Measurements from ENCODE around the gene DOCK7. TPM values are rescaled to one million over a fixed set of nuclear protein-coding genes. Genes with fewer than 3 reads are reported as not detected.

DOCK7 gene
- total RNA-seq, 2 experiments from 2014 or later: 6.0 to 7.9 TPM

- Mint-ChIP-seq H3K36me3 (ENCODE audit: low read depth) (no peaks in the 10 kb centered on the region), H3K27me3 (peaks cover 5% of the 10 kb centered on the region), H3K9me3 (no peaks in the 10 kb centered on the region), H3K4me3 (no peak overlapping the region), H3K4me1 (ENCODE audit: low read depth) (no peaks in the 10 kb centered on the region), H3K27ac (no peak overlapping the region)
- no peaks in the 10 kb centered on the region for H3K36me3 ChIP-seq (ENCODE audit: insufficient read depth, low read length)
- CTCF ChIA-PET: interaction anchor here (1.7 kb wide), 1 partner anchor 16 kb away, joined by 4 read pairs; no protein-coding TSS in a partner anchor
- H3K27ac ChIP-seq (ENCODE audit: low read depth in 1 of 2, low read length in 2 of 2): no peak overlapping the region
- intact Hi-C loops (cut with DNase I, micrococcal nuclease): no loop called here
- TF ChIP-seq CTCF (IDR thresholded peaks at IDR 0.05): no peak
- no peak for ATAC-seq (ENCODE audit: poor library complexity)
- POLR2A ChIA-PET: interaction anchor here (1.2 kb wide), 1 partner anchor 12 kb away, joined by 7 read pairs; the partner anchor contains the start of gene USP1
- no peaks in the 10 kb centered on the region for H3K9me3 ChIP-seq (ENCODE audit: control insufficient read depth in 1 of 2, insufficient read depth in 1 of 2, low read length in 2 of 2)
- DNase-seq: no peak
- H3K4me1 ChIP-seq (ENCODE audit: insufficient read depth, low read length): no peaks in the 10 kb centered on the region
- no peak overlapping the region for H3K4me3 ChIP-seq (ENCODE audit: low read length)
- H3K27me3 ChIP-seq (ENCODE audit: control insufficient read depth in 1 of 2, insufficient read depth in 2 of 2, low read length in 2 of 2): no peaks in the 10 kb centered on the region
Observed at GRCh38 chr1:62424411-62424810, 263.8 kb downstream of the DOCK7 start.

GRCh38 chr1:62423580-62424242 is 264.5 kb downstream of the DOCK7 start:
- Histone ChIP-seq H3K9me3 (ENCODE audit: control insufficient read depth in 1 of 2, insufficient read depth in 1 of 2, low read length in 2 of 2) (no peaks in the 10 kb centered on the region), H3K4me3 (ENCODE audit: low read length) (no peak overlapping the region), H3K27ac (ENCODE audit: low read depth in 1 of 2, low read length in 2 of 2) (no peak overlapping the region), H3K27me3 (ENCODE audit: control insufficient read depth in 1 of 2, insufficient read depth in 2 of 2, low read length in 2 of 2) (no peaks in the 10 kb centered on the region), H3K36me3 (ENCODE audit: insufficient read depth, low read length) (no peaks in the 10 kb centered on the region), H3K4me1 (ENCODE audit: insufficient read depth, low read length) (no peaks in the 10 kb centered on the region)
- H3K4me1 Mint-ChIP-seq (ENCODE audit: low read depth): no peaks in the 10 kb centered on the region
- ATAC-seq (ENCODE audit: poor library complexity) (no peak), DNase-seq (no peak)
- H3K27ac Mint-ChIP-seq: no peak overlapping the region
- TF ChIP-seq CTCF (IDR thresholded peaks at IDR 0.05): no peak
- no peaks in the 10 kb centered on the region for H3K9me3 Mint-ChIP-seq
- H3K27me3 Mint-ChIP-seq: peaks cover 5% of the 10 kb centered on the region
- CTCF ChIA-PET: no interaction called here
- H3K36me3 Mint-ChIP-seq (ENCODE audit: low read depth): no peaks in the 10 kb centered on the region
- H3K4me3 Mint-ChIP-seq: no peak overlapping the region
- intact Hi-C loops (cut with DNase I, micrococcal nuclease): no loop called here
- POLR2A ChIA-PET: interaction anchor here (1.8 kb wide), 1 partner anchor 12 kb away, joined by 5 read pairs; the partner anchor contains the start of gene USP1

- CTCF ChIA-PET: no interaction called here
- Histone ChIP-seq H3K4me3 (ENCODE audit: low read length) (no peak overlapping the region), H3K9me3 (ENCODE audit: control insufficient read depth in 1 of 2, insufficient read depth in 1 of 2, low read length in 2 of 2) (no peaks in the 10 kb centered on the region), H3K36me3 (ENCODE audit: insufficient read depth, low read length) (no peaks in the 10 kb centered on the region), H3K27me3 (ENCODE audit: control insufficient read depth in 1 of 2, insufficient read depth in 2 of 2, low read length in 2 of 2) (no peaks in the 10 kb centered on the region), H3K27ac (ENCODE audit: low read depth in 1 of 2, low read length in 2 of 2) (no peak overlapping the region), H3K4me1 (ENCODE audit: insufficient read depth, low read length) (no peaks in the 10 kb centered on the region)
- Mint-ChIP-seq H3K27ac (no peak overlapping the region), H3K27me3 (peaks cover 5% of the 10 kb centered on the region), H3K4me1 (ENCODE audit: low read depth) (no peaks in the 10 kb centered on the region), H3K9me3 (no peaks in the 10 kb centered on the region), H3K4me3 (no peak overlapping the region), H3K36me3 (ENCODE audit: low read depth) (no peaks in the 10 kb centered on the region)
- POLR2A ChIA-PET: no interaction called here
- no peak for ATAC-seq (ENCODE audit: poor library complexity)
- intact Hi-C loops (cut with DNase I, micrococcal nuclease): no loop called here
- TF ChIP-seq CTCF (IDR thresholded peaks at IDR 0.05): no peak
- no peak for DNase-seq
Observed at GRCh38 chr1:62420214-62420613, 268.0 kb downstream of the DOCK7 start.
